Activated T-cell treated with anti-CD3 and anti-CD28 coated beads for 4 hours (primary cell): ENCODE measurements around the gene SNAI1.
A peak's percentile ranks its signal among the peaks of the same experiment; 100 is the strongest.
"Not testable (repeated sequence)": the region's sequence is repeated elsewhere in the genome, so short reads cannot be mapped to it uniquely, and the experiment has no call there.

Experiments
- DNase-seq: peaks from one replicate; pipeline ENCODE4 v3.0.0-alpha.2; 2020

Gene SNAI1

DNA sequence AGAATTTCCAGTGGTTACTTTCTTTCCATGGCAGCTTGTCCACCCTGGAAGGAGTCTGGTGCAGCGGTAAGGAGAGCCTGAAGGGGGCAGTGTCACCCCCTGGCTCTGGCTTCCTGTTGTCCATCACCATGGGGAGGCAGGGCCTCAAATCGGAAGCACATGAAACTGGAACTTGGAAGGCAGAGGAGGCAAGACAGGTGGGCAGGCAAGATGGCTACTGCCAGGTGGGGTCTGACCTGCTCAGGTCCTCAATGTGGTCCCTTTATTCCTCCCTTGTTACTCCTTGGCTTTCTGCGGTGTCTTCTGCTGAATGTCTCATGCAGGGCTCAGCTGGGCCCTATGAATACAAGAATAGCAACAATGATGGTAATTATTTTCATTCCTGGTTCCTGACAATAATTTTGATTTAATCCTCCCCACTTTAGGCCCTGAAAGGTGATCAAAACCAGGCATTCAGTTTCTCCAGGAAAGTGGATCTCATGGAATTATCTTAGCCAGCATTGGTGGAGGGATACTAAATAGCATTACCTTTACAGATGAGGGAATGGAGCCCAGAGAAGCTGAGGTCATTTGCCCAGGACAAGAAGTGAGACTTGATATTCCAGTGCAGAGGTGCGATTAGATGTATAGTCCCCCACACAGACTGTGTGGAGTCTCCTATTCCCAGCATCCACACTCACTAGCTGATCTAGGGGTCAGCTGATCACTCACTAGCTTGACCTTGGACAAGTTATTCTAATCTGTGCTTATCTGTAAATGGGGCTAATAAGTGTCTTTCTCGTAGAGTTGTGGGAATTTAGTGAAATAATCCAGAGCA is 17.6 kb upstream of the SNAI1 start:
- no peak for DNase-seq

DNA sequence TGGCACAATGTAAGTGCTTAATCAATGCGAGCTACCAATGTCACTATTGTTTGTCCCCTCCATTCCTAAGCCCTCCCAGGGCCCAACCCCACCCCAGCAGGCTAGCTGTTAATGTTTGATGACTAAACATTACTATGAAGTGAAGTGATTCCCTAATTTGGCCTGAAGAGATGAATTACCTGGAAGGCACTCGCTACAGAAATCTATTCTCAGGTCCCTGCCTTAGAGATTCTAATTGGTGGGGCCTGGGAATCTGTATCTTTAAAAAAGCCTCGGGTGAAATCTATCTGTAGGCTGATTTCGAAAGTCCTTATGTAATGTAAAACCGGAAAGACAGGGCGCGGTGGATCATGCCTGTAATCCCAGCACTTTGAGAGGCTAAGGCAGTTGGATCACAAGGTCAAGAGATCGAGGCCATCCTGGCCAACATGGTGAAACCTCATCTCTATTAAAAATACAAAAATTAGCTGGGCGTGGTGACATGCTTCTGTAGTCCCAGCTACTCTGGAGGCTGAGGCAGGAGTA is 16.9 kb upstream of the SNAI1 start:
- DNase-seq: no peak

DNA sequence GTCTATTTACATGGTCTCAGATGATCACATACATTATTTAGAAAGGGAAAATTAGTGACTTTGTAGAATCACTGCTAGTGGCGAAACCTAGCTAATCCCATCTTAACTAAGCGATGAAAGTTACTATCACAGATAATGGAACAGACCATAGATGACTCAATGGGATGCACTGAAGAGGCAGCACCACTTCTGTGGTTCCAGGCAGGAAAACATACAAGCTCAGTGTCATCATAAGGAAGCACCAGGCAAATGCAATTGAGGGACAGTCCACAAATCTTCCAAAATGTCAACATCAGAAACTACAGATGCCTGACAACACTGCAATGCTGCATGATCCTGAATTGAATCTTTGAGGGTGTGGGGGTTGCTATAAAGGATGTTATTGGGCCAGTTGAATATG is 15.9 kb upstream of the SNAI1 start:
- DNase-seq: no peak

DNA sequence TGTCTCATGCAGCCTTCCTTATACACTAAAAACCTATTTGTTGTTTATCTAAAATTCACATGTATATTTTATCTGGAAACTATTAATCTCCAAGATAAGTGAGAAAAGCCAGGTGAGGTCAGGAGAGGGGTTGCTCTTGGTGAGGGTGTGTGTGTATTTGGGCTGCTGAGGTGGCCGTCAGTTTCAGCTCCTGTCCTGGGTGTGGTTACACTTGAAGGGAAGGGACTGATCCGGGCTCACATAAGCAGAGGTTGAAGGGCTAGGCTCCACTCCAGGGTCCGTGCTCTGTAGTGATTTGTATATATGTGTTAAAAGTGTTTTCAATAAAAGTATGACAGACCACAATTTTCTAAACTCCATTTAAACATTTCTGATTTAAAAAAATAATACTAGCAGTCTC is 13.5 kb upstream of the SNAI1 start:
- no peak for DNase-seq

DNA sequence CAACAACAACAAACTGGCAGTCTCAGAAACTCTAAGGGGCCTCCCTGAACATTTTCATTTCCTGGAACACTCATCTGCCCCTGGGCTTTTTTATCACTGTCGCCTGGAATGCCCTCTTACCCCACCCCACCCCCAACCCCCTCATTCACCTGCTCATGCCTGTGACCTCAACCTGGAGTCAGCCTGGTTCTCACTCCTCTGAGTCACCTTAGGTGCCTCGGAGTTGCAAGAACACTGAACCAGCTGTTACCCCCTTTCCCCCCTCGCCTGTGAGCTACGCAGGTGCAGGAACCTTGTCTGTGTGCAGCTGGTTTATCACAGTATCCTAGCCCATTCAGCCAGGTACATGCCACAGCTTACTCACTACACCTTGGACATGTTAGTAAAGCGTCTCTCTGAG is 12.8 kb upstream of the SNAI1 start:
- DNase-seq: no peak

DNA sequence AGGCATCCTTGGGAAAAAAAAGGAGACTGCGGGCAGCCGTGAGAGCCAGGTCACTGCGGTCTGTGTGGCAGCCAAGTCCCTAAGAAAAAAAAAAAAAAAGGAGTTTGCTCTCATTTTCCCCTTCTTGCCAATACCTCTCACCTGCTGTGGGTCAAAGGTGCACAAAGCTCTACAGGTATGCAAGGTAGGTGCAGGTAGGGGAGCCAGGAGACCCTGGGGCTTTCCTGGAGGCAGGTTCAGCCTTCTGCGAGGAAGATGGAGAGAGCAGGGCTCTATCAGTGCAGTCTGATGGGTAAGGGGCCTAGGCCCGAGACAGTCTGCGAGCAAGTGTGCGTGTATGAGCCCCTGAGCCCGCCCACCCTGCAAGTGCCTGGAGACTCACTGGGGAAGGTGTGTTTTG is 12.3 kb upstream of the SNAI1 start:
- no peak for DNase-seq

DNA sequence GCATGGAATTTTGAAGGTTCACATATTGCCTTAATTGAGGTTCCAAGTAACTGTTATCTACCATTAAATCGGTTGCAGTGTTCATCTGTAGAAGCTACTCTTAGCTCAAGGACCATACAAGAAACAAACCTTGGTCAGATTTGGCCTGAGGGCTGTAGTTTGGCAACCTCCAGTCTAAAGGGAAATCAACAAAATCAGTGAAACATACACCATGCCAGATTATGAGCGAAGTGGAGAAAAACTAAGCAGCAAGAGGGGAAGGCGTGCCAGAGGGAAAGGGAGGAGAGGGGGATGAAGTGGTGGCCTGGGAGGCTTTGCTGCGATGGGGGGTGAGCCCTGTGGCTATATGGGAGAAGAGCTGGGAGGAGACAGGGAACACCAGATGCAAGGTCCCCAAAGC is 8.8 kb upstream of the SNAI1 start:
- DNase-seq: no peak

DNA sequence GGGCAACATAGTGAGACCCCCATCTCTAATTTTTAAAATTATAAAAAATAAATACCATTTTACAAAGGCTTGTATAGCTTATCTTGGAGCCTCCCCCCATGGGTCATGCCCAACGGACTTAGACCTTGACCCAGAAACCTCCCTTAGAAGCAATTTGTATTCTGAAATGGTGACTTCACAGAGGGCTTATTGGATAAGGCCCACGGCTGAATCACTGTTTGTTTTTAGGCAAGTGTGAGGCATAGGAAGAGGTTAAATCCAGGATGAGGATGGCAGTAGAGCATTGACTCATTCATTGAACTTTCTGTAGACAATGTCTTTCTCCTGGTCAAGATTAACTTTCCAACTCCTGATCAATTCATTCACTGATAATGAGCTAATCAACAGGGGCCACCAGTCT is 6.2 kb upstream of the SNAI1 start:
- no peak for DNase-seq

DNA sequence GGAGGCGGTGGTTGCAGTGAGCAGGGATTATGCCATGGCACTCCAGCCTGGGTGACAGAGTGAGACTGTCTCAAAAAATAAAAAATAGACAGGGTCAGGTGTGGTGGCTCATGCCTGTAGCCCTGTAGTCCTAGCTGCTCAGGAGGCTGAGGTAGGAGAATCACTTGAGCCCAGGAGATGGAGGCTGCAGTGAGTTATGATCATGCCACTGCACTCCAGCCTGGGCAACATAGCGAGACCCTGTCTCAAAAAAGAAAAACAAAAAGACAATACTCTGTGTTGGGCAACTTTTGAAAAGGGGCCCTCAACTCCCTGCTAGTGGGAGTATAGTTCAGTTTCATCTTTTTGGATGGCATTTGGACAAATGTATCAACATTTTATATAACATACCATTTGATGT is 5.0 kb upstream of the SNAI1 start:
- DNase-seq: not testable (repeated sequence)

DNA sequence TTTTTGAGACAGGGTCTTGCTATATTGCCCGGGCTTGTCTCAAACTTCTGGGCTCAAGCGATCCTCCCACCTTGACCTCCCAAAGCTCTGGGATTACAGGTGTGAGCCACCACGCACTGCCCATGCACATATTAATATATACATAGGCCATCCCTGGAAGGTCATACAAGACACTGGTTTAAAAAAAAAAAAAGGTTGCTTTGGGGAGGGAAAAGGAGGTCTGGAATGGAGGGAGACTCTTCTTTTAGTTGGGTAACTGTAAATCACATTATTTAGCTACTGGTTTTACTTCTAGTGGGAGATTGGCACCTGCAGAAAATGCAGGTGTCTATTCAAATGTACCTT is 4.1 kb upstream of the SNAI1 start:
- DNase-seq: no peak

DNA sequence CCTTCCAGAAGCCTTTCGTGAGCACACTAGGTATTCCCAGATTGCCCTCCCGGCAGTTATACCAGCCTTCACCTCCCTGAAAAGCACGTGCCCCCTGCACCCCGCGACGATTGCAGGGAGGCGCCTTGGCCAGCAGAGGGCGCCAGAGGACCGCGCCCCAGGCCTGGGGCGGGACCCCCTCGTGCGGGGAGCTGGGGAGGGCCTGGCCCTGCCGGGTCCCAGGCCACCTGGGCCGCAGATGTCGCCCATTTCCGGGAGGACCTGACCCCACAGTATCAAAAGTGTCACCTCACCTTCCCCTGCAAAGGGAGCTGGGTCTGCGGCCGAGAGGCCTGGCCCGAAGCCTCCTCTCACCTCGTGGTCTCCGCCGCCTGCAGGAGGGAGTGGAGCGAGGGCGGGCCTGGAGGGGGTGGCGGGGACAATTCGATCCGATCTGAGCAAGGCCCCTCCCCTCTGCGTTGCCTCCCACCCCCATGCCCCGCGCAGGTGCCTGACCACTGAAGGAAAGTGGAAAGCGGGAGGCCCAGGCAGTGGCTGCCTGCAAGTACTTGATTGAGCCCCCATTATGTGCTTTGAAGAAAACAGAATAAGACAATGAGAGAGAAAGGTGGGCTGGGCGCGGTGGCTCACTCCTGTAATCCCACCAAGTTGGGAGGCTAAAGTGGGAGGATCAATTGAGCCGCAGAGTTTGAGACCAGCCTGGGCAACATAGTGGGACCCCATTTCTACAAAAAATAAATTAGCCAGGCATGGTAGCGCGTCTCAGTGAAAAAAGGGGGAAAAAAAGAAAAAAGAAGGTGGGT is 3.5 kb upstream of the SNAI1 start:
- DNase-seq: peak; percentile 64

DNA sequence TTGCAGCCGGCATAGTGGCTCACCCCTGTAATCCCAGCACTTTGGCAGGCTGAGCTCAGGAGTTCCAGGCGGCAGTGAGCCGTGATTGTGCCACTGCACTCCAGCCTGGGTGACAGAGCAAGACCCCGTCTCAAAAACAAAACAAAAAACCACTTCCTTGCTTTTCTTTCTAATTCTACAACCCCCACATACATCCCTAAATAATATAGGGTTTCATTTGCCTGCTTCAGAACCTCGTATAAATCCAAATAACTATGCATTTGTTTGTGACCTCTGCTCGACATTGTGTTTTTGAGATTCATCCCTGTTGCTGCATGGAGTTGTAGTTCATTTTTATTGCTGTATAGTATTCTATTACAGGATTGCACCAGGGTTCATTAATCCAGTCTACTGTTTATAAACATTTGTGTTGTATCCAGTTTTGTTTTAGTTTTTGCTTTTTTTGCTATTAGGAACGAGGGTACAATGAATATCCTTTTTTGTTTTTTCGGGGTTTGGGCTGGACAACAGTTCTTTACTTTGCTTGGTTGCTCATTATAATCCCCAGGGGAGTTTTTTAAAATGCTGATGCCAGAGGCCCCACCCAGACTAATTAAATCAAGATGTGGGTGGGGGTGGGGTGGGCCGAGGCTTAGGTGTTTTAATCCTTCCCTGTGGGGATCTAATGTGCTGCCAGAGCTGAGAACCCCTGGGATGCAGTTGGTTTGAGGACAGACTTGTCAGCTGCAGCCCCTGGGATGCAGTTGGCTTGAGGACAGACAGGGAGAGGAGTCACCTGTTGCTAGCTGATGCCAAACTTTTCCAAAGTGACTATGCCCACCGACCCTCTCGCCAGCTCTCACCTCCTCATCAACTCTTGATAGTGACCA is 2.4 kb upstream of the SNAI1 start:
- no peak for DNase-seq

DNA sequence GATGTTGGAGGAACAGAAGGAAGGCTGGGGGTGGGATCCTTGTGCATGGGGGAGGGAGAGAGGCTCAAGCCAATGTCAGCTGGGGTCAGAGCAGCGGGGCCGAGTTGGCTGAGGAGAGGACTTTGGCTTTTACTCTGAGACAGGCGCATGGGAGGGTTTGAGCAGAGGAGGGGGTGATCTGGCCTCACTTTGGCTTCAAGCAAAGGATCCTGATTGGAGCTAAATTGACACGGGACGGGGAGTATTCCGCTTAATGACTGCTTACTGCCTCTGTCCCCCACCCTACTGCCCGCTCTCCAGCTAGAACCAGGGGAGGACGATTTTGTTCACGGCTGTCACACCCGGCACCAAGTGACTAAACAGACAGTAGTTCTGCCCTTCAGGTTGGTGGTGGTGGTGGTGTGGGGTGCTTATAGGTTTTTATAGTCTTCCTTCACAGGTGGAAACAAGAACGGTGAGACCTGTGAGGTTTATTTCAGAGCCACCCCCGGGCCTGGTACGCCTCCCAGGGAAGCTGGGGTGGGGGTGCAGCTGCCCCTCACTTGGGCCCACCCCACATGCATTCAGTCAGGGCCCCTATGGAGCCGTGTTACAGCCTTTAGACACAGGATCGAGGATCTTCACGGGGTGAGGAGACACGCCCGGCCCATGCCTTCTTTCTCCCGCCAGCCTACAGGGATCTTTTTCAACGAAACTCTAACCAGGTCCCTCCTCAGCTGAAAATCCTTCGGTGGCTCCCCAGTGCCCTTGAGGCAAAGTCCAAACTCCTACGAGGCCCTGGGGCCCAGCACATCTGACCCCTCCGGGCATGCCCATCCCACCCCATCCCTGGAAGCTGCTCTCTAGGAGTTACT is 1.3 kb upstream of the SNAI1 start:
- no peak for DNase-seq

DNA sequence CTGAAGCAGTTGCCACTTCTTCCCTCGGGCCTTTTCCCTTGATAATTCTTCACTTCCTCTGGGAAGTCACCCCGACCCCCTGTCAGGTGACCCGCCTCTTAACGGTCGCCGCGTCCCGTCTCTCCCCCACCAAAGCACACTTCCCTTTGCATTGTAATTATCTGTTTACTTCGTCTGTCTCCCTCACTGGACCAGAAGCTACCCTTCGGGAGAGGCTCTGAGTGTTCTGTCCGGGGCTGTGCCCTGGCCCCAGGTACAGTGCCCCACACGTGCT is 771 bp upstream of the SNAI1 start:
- no peak for DNase-seq

DNA sequence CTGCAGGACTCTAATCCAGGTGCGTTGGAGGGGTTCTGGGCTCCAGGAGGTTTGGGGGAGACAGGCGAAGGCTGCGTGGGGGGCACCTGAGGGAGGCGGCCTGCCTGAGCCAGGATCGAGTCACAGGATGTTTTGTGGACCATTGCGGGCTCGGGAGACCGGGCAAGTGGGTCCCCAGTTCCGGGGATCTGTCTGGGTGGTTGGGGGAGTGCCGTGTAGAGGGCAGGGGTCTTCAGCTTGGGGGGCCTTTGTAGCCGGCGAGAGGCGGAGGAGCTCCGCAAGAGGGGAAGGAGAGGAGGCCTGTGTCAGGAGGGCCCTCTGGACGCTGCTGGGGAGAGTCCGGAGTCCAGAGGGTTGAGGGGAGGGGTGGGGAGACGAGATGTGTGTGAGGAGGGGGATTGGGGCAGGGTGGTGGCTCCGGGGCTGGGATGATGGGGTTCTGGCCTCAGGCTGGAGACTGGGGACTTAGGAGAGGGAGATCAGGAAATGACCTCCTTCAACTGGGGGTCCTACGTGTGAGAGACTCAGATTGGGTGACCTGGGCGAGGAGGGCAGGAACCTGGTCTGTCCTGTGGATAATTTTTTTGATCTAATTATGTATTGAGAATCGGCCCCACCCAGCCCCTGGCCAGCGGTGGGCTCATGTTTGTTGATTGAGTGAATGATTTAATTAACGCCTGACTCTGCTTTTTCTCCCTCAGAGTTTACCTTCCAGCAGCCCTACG is 505 bp downstream of the SNAI1 start:
- DNase-seq: no peak

DNA sequence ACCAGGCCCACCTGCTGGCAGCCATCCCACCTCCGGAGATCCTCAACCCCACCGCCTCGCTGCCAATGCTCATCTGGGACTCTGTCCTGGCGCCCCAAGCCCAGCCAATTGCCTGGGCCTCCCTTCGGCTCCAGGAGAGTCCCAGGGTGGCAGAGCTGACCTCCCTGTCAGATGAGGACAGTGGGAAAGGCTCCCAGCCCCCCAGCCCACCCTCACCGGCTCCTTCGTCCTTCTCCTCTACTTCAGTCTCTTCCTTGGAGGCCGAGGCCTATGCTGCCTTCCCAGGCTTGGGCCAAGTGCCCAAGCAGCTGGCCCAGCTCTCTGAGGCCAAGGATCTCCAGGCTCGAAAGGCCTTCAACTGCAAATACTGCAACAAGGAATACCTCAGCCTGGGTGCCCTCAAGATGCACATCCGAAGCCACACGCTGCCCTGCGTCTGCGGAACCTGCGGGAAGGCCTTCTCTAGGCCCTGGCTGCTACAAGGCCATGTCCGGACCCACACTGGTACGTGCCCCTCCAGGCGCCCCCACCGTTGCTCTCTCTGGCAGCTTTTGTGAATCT is 1.1 kb downstream of the SNAI1 start:
- no peak for DNase-seq

DNA sequence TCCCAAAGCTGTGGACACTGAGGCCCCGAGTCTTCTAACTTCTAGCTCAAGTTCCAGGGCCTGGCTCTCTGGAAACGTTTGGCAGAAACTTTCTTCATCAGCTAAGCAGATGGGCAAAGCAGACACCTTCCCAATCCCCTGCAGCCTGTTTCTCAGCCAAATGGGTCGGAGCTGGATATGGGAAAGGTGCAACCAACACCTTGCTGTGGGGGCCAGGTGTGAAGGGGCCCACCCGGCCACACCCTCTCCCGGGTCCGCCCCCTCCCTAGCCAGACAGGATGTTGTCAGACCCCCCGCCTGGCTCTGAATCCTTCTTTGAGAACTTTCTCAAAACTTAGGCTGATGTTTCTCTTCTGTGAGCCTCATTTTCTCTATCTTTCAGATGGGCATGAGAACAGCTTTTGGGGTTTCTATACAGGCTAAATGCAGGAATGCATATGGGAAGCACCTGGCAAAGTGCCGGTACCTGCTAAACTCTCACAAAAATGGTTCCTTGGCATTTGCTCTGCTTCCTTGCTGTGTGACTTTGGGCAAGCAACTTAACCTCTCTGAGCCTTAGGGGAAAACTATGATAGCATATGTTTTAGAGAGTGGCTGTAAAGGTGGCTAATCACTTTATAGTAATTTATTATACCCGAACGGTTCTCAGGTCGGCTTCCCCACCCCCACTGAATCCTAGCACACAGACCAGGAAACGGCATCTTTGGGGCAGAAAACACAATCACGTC is 1.8 kb downstream of the SNAI1 start:
- no peak for DNase-seq

DNA sequence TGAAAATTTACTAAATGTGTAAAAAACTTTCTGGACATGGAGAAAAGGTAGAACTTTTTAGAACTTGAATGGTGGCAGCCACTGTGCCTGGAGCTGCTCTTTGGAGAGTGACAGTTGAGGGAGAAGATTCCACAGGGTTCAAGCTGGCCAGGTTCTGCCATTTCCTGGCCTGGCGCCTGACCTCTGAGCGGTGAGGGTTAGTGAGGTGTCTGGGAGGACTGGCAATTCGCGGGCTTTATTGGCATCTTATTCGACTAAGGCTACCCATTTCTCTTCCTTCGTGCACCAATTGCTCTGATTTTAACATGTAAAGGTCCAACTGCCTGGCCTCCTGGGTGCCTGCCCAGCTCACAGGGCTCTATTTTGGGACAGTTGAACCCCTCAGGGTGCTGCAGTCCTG is 2.4 kb downstream of the SNAI1 start:
- no peak for DNase-seq

DNA sequence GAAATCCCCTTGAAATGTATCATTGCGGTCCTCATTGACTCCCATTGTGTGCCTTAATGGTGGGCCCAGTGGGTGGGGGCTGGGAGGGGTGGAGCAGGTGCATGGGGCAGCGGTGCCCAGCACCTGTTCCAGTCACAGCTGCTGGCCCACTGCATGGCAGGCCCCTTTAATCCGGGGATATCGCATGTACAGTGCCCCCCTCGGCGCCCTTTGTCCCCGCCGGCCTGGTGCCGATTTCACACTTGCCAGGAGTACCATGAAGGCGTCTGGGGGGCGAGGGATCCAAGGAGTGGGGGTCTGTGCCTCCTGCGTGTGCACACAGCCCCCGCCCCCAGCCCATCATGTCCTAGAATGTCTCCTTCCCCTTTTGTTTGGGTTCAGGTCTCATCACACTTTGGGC is 2.8 kb downstream of the SNAI1 start:
- DNase-seq: no peak

DNA sequence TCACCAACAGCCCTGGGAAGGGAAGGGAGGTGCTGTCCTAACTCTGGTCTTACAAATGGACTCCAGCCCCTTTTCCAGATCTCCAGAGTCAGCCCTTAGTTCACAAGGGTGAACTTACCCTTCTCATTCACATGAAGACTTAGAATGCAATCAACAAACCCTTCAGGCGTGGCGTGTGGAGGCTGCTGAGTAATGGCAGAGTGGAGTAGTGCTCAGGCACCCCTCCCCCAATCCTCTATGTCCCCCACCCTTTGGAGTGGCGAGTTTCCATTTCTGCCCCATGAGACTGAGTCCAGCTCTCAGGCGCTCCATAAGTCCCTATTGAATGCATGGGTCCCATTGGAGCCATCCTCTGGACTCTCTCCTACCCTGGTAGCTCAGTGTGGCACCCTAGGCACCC is 3.3 kb downstream of the SNAI1 start:
- DNase-seq: no peak
